UCSD-AML1 (cell line): ENCODE measurements around the gene EAF2.

ENCODE experiments used
- DNase-seq: peaks from one replicate; lab custom pipeline; 2025; ENCODE audit not compliant: unreplicated experiment; lab: John Stamatoyannopoulos, UW

Gene EAF2

DNA sequence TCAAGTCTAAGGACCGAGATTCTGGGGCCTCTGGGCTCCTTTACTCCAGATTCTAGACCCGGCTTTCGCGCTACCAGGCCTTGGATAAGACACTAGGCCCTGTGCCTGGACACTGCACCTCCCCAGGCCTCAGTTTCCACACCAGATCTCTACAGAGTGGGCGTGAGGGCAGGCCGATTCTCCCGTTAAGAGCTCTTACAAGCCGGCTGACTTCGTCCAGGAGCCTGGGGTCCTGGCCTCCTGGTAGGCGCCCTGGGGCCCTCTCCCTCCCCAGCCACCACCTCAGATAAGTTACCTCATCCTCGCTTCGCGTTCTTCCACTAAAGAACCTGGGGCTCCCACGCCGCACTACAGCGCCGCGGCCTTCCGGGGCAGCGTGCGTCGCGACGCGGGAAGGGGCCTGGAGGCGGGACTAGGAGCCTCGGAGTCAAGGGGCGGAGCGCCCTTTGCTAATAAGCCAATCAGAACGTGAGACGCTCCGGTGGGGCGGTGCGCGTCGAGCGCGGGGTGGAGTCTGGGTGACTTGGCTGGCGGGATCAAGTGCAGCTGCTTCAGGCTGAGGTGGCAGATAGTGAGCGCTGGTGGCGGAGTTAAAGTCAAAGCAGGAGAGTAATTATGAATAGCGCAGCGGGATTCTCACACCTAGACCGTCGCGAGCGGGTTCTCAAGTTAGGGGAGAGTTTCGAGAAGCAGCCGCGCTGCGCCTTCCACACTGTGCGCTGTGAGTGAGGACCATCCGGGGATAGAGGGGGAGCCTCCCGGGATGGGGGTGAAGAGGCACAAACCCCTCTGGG is at the start of gene EAF2, which contains the start of gene IQCB1:
Gene EAF2, plus strand, starts transcription at position 539 of the 794 bp plus-strand sequence. Its CDS starts 77 bp downstream, at position 616.
Gene IQCB1, minus strand, starts transcription at position 390 of the 794 bp plus-strand sequence. CDS start 6,100 bp downstream, outside the sequence.
- peak; percentile 97 for DNase-seq

DNA sequence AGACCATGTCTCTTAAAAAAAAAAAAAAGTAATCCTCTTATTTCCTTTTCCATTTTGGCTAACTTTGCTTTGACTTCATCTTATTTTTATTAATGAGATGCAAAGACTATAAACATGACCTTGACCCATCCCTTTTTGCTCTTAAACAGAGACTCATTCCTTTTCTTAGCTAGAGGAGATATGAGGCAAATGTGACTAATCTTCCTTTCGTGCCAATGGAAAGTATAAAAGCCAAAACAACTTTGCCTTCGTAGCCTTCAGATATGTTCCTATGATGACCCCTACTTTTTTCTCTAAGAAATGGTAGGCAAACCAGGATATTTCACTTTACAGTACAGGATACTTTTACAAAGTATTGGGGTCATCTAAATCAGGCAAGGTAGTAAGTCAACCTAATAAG is 48.5 kb upstream of the EAF2 start:
- DNase-seq = no peak

DNA sequence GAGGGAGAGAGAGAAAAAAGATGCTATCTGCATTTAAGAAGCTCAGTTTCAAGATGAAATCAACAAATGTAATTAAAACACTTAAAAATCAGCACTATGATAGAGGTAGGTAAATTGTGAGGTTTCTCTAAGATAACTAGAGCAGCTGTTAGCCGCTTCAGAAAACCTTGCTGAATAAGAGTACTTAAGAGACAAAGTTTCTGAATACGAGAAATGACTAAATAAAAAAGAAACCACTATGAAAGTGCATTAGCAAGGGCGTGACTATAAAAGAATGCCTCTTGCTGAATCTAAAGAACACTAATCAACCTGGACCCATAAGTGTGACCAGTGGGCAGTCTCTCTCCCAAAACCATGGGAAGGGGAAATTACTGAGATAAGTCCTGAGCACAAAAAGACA is 41.9 kb upstream of the EAF2 start:
- no peak for DNase-seq

DNA sequence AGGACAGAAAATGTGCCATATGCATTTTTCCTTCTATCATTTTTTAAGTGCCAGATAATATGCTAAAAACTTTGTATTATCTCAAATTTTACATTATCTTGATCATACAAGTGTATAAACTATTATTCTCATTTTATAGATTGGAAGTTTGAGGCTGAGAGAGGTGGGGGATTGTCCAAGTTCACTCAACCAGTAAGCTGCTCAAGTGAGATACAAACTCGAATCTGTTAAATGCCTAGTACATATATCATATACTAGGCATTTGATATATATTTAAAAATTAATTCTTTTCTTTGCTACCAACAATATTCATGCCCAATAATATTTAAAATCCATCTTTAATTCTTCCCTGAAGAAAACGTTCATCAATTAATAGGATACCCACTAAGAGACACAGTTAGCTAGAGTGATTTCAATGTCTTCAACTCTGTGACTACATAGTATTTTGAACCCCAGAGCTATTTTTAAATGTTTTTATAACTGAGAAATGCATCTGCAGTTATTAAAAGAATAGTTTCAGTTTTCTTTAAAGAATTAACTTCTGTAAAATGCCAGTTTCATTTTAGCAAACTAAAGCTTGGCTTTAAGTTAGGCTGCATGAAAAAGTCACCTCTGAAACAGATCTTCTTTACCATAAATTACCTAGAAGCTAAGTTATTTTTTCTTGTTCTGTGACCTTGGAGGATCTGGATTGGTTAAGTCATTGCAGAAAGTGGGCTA is 40.6 kb upstream of the EAF2 start:
- no peak for DNase-seq

DNA sequence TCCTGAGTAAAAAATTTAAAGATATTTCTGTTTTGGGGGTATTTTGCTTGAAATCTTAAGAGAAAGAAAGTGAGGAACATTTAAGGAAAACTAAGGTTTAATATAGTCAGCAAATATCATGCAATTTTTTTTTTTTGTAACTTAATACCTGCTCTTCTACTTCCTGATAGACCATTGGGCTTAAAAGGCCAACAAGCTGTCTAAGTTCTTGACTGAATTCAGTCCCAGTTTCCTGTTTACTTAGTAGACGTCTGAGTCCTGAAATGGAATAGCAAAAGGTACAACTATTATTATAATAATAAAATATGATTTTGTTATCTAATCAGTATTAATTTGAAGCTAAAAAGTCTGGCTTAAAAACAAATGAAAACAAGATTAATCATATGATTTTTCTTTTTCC is 38.0 kb upstream of the EAF2 start:
- DNase-seq = no peak

DNA sequence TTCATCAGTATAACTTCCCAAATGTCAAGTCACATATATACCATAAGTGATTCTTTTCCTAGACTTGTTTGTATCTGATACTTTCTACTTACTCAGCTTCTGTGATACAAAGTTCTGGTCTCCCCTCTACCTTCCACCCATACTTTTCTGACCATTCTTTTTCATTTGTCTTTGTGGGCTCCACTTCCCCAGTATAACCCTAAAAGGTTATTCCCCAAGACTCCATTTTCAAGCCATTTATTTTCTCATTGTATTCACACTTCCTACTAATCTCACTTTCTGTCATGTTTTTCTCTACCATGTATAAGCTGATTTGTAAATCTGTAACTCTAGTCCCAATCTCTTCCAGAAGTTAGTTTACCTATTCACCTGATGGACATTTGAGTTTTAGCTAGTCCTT is 34.1 kb upstream of the EAF2 start:
- DNase-seq = no peak

DNA sequence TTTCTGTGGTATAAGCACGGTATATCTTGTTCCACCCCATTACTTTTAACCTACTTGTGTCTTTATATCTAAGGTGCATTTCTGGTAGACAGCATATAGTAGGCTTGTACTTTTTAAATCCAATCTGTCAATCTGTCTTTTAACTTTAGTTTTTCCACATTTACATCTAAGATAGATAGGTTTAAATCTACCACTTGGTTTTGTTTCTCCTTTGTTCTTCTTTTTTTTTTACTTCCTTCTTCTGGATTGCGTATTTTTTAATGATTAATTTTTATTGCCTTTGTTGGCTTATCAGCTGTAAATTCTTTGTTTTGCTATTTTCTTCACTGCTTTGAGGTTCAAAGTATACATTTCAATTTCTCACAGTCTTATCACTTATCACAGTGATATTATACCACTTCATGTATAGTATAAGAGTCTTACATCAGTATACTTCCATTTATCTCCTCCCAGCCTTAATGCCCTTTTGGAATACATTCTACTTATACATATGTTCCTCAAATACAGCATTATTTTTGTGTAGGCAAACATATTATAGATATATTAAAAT is 31.2 kb upstream of the EAF2 start:
- no peak for DNase-seq

DNA sequence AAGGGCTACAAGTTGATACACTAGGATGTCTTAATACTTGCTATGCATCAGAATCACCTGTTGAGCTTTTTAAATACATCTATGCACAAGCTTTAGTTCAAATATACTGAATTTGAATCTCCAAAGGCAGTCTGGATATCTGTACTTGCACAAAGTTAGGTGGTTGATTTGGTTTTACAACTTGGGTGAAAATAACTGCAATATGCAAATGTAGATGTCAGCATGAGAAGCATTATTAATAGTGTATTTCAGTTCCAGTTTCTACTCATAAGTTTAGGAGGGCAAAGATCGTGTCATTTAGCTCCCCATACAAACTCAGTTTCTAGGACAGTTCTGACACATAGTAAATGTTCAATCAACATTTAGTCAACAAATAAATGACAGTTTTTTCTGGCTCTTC is 25.8 kb upstream of the EAF2 start:
- DNase-seq = no peak

DNA sequence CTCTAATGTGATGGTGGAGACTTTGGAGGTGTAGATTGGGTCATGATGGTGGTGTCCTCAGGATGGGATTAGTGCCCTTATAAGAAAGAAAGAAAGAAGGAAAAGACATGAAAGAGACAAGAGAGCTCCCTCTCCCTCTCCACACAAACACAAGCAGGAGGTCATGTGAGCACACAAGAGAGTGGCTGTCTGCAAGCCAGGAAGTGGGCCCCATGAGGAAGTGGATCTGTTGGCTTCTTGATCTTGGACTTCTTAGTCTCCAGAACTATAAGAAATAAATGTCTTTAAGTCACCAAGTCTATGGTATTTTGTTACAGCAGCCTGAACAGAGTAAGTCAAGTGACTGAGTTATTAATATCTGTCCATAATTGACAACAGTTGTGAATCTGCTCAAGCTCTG is 17.3 kb upstream of the EAF2 start:
- DNase-seq = no peak

DNA sequence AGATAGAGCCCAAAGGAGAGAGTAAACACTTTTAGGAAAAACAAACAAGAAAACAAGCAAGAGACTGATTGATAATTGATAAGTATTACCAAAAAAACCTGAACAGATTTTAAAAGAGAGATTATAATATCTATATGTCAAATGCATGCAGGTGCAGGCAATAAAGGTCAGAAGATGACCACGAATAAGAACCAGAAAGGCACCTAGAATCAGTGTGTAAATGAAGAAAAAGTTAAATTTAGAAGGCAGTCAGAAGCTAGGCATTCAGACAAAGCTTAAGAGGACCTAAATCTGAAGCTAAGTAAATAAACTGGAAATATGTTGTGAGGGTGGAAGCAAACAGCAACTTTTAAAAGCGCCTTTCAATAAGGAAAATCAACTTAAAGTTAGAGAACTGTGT is 16.4 kb upstream of the EAF2 start:
- DNase-seq = no peak

DNA sequence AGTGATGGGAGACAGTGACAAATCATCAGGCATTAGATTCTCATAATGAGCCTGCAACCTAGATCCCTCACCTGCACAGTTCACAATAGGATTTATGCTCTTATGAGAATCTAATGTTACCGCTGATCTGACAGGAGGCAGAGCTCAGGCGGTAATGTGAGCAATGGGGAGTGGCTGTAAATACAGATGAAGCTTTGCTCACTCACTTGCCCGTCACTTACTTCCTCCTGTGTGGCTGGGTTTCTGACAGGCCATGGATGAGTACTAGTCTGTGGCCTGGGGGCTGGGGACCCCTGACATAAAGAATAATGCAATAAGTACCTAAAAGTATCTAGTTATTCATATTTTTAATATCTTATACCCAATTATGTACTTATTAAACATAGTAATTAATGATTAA is 15.8 kb upstream of the EAF2 start:
- no peak for DNase-seq

DNA sequence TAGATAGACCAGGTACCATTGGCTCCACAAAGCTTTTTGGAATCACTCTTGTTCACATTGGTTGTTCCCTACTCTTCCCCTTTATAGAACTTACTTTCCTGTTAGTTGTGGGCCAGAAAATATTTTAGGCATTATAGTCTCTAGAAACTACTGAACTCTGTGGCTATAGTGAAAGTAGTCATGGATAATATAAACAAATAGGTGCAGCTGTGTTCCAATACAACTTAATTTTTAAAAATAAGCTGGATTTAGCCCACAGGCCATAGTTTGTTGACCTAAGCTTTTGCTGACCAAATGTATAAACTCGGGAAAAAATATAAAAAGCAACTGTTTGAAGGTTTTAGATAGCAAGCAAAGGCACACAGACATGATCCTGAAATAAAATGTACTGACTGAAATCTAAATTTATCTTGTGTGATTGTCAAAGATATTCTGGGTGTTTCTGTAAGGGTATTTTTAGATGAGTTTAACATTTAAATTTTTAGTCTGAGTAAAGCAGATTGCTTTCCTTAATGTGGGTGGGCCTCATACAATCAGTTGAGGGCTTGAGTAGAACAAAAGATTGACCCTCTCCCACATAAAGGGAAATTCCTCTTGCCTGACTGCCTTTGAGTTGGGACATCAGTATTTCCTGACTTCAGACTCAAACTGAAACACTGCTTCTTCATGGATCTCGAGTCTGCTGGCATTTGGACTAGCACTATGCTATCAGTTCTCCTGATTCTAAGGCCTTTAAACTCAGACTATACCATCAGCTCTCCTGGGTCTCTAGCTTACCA is 13.4 kb upstream of the EAF2 start:
- no peak for DNase-seq

DNA sequence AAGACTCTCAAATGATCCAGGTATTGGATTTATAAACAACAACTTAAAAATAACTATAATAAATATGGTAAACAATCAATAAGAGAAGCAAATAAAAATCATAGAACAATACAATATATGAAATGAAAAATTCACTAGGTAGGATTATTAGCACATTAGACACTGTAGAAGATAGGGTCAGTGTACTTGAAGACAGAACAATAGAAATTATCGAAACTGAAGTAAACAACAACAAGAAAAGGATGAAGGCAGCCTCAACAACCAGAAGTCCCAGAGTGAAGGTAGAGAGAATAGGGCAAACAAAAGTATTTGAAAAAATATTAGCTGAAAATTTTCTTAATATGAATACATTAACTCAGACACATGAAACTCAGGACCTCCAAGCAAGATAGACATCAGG is 12.0 kb upstream of the EAF2 start:
- DNase-seq = no peak

DNA sequence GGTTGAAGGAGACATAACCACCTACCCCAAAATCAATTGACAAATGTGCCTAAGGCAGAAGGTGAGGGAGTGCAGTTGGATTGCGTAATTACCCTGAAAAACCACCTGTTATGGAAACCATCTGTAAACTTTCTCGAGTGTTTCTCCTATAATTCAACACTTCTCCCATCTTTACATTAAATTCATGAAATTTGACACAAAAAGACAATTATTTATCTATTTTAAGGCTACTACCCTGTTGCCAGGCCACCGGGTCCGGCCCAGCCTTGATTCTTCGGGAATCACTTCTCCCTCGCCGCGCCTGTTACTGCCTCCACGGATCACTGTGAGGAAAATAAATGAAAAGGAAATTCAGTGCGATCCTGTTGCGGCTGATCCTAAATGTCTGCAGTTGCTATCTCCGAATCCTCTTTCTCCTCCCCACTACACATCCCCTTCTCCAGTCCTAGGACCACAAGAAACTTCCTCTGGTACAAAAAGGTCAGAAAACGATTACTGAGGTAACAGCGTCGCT is 795 bp upstream of the EAF2 start:
- DNase-seq = no peak

DNA sequence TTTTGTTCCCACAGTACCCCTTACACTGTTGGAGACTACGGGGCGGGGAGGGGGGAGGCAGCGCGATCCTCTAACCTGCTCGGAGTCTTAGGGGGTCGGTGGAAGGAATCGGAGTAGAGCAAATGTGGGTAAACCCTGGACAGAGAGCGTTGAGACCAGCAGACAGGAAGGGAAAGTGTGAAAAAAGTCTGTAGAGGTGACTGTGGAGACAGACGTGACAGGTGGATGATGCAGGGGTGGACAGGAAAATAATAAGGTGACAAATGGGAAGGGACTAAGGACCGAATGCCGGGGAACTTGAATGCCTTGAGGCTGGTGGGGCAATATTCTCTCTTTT is 424 bp downstream of the EAF2 start:
- no peak for DNase-seq

DNA sequence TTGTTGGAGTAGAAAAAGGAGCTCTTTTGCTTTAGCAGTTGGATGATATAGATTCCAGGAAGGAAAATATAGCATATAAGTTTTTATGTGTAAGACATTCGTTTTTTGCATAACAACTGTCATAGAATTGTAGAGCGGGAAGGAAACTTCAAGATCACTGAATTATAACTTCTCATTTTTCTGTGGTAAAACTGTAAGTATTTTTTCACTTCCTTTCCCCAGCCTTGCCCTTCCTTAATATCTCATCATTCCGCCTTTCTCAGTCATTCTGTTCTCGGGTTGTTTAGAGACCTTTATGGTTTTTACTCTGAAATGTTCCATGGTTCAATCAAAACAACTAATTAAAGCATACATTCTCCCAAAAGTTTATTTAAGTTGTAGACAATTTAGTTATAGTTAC is 1.1 kb downstream of the EAF2 start:
- no peak for DNase-seq

DNA sequence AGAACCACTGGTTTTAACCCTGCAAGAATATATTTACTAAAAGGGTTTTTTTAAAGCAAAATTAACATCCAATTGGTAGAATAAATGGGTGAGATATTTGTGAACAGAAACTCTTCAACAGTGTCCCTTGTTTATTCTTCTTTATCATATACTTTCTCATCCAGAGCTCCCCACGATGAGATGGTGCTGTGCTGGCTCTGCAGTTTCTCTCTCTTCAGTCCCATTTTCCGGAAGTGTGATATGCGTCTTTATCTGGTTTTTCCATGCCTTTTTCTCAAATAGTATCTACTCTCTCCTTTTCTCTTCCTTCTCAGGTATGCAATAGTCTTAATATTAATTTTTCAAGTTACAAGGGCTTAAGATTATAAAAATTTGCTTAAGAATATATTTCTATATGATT is 1.5 kb downstream of the EAF2 start:
- no peak for DNase-seq

DNA sequence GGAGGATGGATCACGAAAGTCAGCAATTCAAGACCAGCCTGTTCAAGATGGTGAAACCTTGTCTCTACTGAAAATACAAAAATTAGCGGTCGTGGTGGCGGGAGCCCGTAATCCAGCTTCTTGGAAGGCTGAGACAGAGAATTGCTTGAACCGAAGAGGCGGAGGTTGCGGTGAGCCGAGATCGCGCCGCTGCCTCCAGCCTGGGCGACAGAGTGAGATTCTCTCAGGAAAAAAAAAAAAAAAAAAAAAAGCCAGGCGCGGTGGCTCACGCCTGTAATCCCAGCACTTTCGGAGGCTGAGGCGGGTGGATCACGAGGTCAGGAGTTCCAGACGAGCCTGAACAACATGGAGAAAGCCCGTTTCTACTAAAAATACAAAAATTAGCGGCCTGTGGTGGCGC is 5.0 kb downstream of the EAF2 start:
- no peak for DNase-seq

DNA sequence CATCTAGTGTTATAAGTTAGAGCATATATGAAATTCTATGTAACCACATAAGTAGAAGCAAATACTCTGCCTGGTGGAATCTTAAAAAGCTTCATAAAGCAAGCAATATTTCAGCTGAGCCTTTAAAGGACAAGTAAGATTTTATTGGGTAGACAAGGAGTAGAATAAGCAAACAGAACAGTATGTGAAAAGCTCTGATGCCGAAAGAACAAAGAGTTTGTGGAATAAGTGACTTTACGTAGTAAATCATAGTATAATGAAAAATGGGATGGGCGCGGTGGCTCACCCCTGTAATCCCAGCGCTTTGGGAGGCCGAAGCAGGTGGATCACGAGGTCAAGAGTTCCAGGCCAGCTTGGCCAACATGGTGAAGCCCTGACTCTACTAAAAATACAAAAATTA is 9.9 kb downstream of the EAF2 start:
- no peak for DNase-seq

DNA sequence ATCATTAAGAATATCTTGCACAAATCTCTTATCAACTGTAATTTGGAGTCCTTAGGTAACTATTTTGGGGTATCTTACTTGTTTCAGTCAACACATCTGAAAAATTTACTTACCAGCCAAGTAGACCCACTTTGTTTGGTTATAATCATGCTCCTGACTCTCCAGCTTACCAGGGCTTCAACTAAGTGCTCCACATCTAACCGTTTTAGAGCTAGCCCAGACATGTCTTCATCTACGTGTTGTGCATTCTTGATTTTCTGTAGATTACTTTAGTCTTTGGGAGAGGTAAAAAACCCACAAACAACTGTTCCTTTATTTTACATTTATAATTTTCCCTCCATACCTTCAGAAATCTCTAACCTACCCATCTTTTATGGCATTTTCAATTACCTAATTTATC is 17.2 kb downstream of the EAF2 start:
- no peak for DNase-seq

DNA sequence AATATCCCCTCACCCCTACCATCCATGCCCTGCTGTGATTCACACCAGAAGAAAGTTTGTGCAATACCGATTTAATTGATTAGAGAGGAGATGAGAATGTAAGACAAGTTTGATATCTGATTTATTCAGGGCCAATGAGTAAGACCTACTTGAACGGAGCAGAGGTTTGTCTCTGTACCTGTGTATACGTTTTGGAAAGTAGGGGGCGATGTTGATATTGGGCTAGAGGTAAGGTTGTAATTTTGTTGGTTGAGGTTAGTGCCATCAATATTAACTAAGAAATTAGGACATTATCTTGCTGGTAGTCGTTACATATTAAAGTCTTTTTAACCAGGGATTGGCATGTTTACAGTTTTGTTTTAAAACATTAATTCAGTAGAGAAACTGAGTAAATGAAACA is 20.5 kb downstream of the EAF2 start:
- no peak for DNase-seq
